ENCODE measurements around the gene SH3BP5L. TPM values are rescaled to one million over a fixed set of nuclear protein-coding genes. Genes with fewer than 3 reads are reported as not detected.

SH3BP5L gene
- total and polyA plus RNA-seq, 2 of the 13 experiments (the other 11 are each of a cell fraction or from before 2014, with no cell fraction given), result 10.3 to 14.9 TPM

GRCh38 chr1:248862998-248863881, 37.5 kb upstream of the SH3BP5L start (continued):
- TF ChIP-seq, protein P1, sequence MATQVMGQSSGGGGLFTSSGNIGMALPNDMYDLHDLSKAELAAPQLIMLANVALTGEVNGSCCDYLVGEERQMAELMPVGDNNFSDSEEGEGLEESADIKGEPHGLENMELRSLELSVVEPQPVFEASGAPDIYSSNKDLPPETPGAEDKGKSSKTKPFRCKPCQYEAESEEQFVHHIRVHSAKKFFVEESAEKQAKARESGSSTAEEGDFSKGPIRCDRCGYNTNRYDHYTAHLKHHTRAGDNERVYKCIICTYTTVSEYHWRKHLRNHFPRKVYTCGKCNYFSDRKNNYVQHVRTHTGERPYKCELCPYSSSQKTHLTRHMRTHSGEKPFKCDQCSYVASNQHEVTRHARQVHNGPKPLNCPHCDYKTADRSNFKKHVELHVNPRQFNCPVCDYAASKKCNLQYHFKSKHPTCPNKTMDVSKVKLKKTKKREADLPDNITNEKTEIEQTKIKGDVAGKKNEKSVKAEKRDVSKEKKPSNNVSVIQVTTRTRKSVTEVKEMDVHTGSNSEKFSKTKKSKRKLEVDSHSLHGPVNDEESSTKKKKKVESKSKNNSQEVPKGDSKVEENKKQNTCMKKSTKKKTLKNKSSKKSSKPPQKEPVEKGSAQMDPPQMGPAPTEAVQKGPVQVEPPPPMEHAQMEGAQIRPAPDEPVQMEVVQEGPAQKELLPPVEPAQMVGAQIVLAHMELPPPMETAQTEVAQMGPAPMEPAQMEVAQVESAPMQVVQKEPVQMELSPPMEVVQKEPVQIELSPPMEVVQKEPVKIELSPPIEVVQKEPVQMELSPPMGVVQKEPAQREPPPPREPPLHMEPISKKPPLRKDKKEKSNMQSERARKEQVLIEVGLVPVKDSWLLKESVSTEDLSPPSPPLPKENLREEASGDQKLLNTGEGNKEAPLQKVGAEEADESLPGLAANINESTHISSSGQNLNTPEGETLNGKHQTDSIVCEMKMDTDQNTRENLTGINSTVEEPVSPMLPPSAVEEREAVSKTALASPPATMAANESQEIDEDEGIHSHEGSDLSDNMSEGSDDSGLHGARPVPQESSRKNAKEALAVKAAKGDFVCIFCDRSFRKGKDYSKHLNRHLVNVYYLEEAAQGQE (IDR thresholded peaks at IDR 0.05; ENCODE audit: borderline replicate concordance in 1 of 2, low read depth in 1 of 2, low read length in 2 of 2), result peak in 1 of 2 experiments; percentile 6; a peak in 1 of 4 replicates
- no peak for TF ChIP-seq KDM5A (IDR thresholded peaks at IDR 0.05; ENCODE audit: borderline replicate concordance, low read length)
- no peak; the same call in 1 of the 2 replicates for TF ChIP-seq ZNF558 (CRISPR knock-in tag; IDR thresholded peaks at IDR 0.05; ENCODE audit: borderline replicate concordance)
- TF ChIP-seq, protein P2, sequence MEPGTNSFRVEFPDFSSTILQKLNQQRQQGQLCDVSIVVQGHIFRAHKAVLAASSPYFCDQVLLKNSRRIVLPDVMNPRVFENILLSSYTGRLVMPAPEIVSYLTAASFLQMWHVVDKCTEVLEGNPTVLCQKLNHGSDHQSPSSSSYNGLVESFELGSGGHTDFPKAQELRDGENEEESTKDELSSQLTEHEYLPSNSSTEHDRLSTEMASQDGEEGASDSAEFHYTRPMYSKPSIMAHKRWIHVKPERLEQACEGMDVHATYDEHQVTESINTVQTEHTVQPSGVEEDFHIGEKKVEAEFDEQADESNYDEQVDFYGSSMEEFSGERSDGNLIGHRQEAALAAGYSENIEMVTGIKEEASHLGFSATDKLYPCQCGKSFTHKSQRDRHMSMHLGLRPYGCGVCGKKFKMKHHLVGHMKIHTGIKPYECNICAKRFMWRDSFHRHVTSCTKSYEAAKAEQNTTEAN (CRISPR knock-in tag; conservative IDR thresholded peaks at IDR 0.05), result no peak
- TF ChIP-seq TFE3 (CRISPR knock-in tag; IDR thresholded peaks at IDR 0.05), result no peak
- peak; percentile 66; the same call in 1 of the 2 replicates for TF ChIP-seq SALL2 (CRISPR knock-in tag; IDR thresholded peaks at IDR 0.05)
- no peak for TF ChIP-seq ZNF850 (CRISPR knock-in tag; conservative IDR thresholded peaks at IDR 0.05)
- TF ChIP-seq, protein P3, sequence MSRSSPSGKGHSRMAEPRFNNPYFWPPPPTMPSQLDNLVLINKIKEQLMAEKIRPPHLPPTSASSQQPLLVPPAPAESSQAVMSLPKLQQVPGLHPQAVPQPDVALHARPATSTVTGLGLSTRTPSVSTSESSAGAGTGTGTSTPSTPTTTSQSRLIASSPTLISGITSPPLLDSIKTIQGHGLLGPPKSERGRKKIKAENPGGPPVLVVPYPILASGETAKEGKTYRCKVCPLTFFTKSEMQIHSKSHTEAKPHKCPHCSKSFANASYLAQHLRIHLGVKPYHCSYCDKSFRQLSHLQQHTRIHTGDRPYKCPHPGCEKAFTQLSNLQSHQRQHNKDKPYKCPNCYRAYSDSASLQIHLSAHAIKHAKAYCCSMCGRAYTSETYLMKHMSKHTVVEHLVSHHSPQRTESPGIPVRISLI (CRISPR knock-in tag; IDR thresholded peaks at IDR 0.05; ENCODE audit: borderline replicate concordance), result no peak
- 0 out of 2 replicates have a peak, but pooled peaks have one; percentile 27 for TF ChIP-seq ZMAT3 (CRISPR knock-in tag; conservative IDR thresholded peaks at IDR 0.05)
- TF ChIP-seq HOXD1 (CRISPR knock-in tag; IDR thresholded peaks at IDR 0.05), result no peak
- TF ChIP-seq, protein P4, sequence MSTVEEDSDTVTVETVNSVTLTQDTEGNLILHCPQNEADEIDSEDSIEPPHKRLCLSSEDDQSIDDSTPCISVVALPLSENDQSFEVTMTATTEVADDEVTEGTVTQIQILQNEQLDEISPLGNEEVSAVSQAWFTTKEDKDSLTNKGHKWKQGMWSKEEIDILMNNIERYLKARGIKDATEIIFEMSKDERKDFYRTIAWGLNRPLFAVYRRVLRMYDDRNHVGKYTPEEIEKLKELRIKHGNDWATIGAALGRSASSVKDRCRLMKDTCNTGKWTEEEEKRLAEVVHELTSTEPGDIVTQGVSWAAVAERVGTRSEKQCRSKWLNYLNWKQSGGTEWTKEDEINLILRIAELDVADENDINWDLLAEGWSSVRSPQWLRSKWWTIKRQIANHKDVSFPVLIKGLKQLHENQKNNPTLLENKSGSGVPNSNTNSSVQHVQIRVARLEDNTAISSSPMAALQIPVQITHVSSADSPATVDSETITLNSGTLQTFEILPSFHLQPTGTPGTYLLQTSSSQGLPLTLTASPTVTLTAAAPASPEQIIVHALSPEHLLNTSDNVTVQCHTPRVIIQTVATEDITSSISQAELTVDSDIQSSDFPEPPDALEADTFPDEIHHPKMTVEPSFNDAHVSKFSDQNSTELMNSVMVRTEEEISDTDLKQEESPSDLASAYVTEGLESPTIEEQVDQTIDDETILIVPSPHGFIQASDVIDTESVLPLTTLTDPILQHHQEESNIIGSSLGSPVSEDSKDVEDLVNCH (CRISPR knock-in tag; IDR thresholded peaks at IDR 0.05), result no peak
- no peak for TF ChIP-seq ZNF260 (CRISPR knock-in tag; IDR thresholded peaks at IDR 0.05; ENCODE audit: borderline replicate concordance, low read depth)
